ENCODE results near the gene CNFN. TPM values are rescaled to one million over a fixed set of nuclear protein-coding genes. Genes with fewer than 3 reads are reported as not detected.

CNFN gene
- polyA plus RNA-seq, 6 donors from 2014 or later, result 24.1 to 53.3 (median 37.7) TPM

GRCh38 chr19:42422092-42422900 is 32.2 kb upstream of the CNFN start:
- DNase-seq (peak; percentile 74), ATAC-seq (ENCODE audit: low read depth in 2 of 2) (peak; percentile 25 to 33)
- Mint-ChIP-seq H3K4me1 (peaks cover 41 to 61% (median 44%) of the 10 kb centered on the region in 3 donors), H3K9me3 (no peaks in the 10 kb centered on the region), H3K27ac (peak overlapping the region; percentile 92 to 99 (median 96)), H3K27me3 (no peaks in the 10 kb centered on the region), H3K36me3 (peaks cover 0 to 7% of the 10 kb centered on the region in 2 donors), H3K4me3 (peak overlapping the region; percentile 96 to 100 (median 98))

GRCh38 chr19:42421591-42422031 is 31.5 kb upstream of the CNFN start:
- Mint-ChIP-seq H3K4me1 (peaks cover 41 to 57% (median 44%) of the 10 kb centered on the region in 3 donors), H3K36me3 (peaks cover 0 to 7% of the 10 kb centered on the region in 2 donors), H3K27me3 (no peaks in the 10 kb centered on the region), H3K4me3 (peak overlapping the region in 7 of 8 donors; percentile 96 to 100 (median 99)), H3K9me3 (no peaks in the 10 kb centered on the region), H3K27ac (peak overlapping the region in 4 of 6 donors; percentile 92 to 99 (median 96))
- DNase-seq (no peak), ATAC-seq (ENCODE audit: low read depth in 2 of 2) (no peak)

GRCh38 chr19:42421101-42421500 is 31.0 kb upstream of the CNFN start:
- Mint-ChIP-seq H3K36me3 (peaks cover 0 to 7% of the 10 kb centered on the region in 2 donors), H3K4me3 (peak overlapping the region in 6 of 8 donors; percentile 45 to 100 (median 97)), H3K27ac (peak overlapping the region in 3 of 6 donors; percentile 33 to 49 (median 35)), H3K9me3 (no peaks in the 10 kb centered on the region), H3K27me3 (no peaks in the 10 kb centered on the region), H3K4me1 (peaks cover 41 to 57% (median 44%) of the 10 kb centered on the region in 3 donors)
- DNase-seq (no peak), ATAC-seq (ENCODE audit: low read depth in 2 of 2) (no peak)

GRCh38 chr19:42420055-42420544 is 30.0 kb upstream of the CNFN start:
- H3K27me3 Mint-ChIP-seq, result no peaks in the 10 kb centered on the region
- H3K27ac Mint-ChIP-seq, result peak overlapping the region in 3 of 6 donors; percentile 53 to 92 (median 85)
- H3K4me1 Mint-ChIP-seq, result peaks cover 41 to 57% (median 48%) of the 10 kb centered on the region in 3 donors
- peak overlapping the region in 5 of 8 donors; percentile 30 to 100 (median 60) for H3K4me3 Mint-ChIP-seq
- DNase-seq, result peak; percentile 54
- no peaks in the 10 kb centered on the region for H3K9me3 Mint-ChIP-seq
- ATAC-seq (ENCODE audit: low read depth in 2 of 2), result no peak
- peaks cover 0 to 9% of the 10 kb centered on the region in 2 donors for H3K36me3 Mint-ChIP-seq

GRCh38 chr19:42419309-42419708 is 29.2 kb upstream of the CNFN start:
- Mint-ChIP-seq H3K4me1 (peaks cover 37 to 51% (median 45%) of the 10 kb centered on the region in 3 donors), H3K36me3 (peaks cover 0 to 14% of the 10 kb centered on the region in 2 donors), H3K27me3 (no peaks in the 10 kb centered on the region), H3K9me3 (no peaks in the 10 kb centered on the region), H3K4me3 (no peak overlapping the region), H3K27ac (no peak overlapping the region)
- ATAC-seq (ENCODE audit: low read depth in 2 of 2) (no peak), DNase-seq (no peak)

- DNase-seq, result no peak
- peaks cover 17 to 29% (median 28%) of the 10 kb centered on the region in 3 donors for H3K4me1 Mint-ChIP-seq
- H3K27ac Mint-ChIP-seq, result peak overlapping the region in 1 of 6 donors; percentile 51
- no peak for ATAC-seq (ENCODE audit: low read depth in 2 of 2)
- H3K9me3 Mint-ChIP-seq, result no peaks in the 10 kb centered on the region
- H3K27me3 Mint-ChIP-seq, result no peaks in the 10 kb centered on the region
- H3K4me3 Mint-ChIP-seq, result no peak overlapping the region
- peaks cover 0 to 6% of the 10 kb centered on the region in 2 donors for H3K36me3 Mint-ChIP-seq
Measured at GRCh38 chr19:42412661-42413076, 22.6 kb upstream of the CNFN start.

GRCh38 chr19:42412227-42412626 is 22.1 kb upstream of the CNFN start:
- H3K4me3 Mint-ChIP-seq, result no peak overlapping the region
- DNase-seq (no peak), ATAC-seq (ENCODE audit: low read depth in 2 of 2) (no peak)
- no peak overlapping the region for H3K27ac Mint-ChIP-seq
- H3K4me1 Mint-ChIP-seq, result peaks cover 18 to 29% (median 29%) of the 10 kb centered on the region in 3 donors
- H3K27me3 Mint-ChIP-seq, result no peaks in the 10 kb centered on the region
- peaks cover 0 to 6% of the 10 kb centered on the region in 2 donors for H3K36me3 Mint-ChIP-seq
- no peaks in the 10 kb centered on the region for H3K9me3 Mint-ChIP-seq

GRCh38 chr19:42411581-42412178 is 21.6 kb upstream of the CNFN start:
- Mint-ChIP-seq H3K27ac (peak overlapping the region in 1 of 6 donors; percentile 52), H3K9me3 (no peaks in the 10 kb centered on the region), H3K4me1 (peaks cover 18 to 34% (median 29%) of the 10 kb centered on the region in 3 donors), H3K36me3 (peaks cover 0 to 11% of the 10 kb centered on the region in 2 donors), H3K4me3 (no peak overlapping the region), H3K27me3 (no peaks in the 10 kb centered on the region)
- ATAC-seq (ENCODE audit: low read depth in 2 of 2) (no peak), DNase-seq (no peak)

- H3K36me3 Mint-ChIP-seq, result peaks cover 0 to 15% of the 10 kb centered on the region in 2 donors
- DNase-seq (no peak), ATAC-seq (ENCODE audit: low read depth in 2 of 2) (no peak)
- no peaks in the 10 kb centered on the region for H3K27me3 Mint-ChIP-seq
- no peak overlapping the region for H3K27ac Mint-ChIP-seq
- H3K4me1 Mint-ChIP-seq, result peaks cover 18 to 43% (median 30%) of the 10 kb centered on the region in 3 donors
- no peak overlapping the region for H3K4me3 Mint-ChIP-seq
- no peaks in the 10 kb centered on the region for H3K9me3 Mint-ChIP-seq
Measured at GRCh38 chr19:42410371-42410770, 20.3 kb upstream of the CNFN start.

GRCh38 chr19:42409477-42409876 is 19.4 kb upstream of the CNFN start:
- Mint-ChIP-seq H3K27me3 (no peaks in the 10 kb centered on the region), H3K4me3 (no peak overlapping the region), H3K27ac (peak overlapping the region in 2 of 6 donors; percentile 3 to 58), H3K4me1 (peaks cover 18 to 43% (median 28%) of the 10 kb centered on the region in 3 donors), H3K36me3 (peaks cover 0 to 9% of the 10 kb centered on the region in 2 donors), H3K9me3 (no peaks in the 10 kb centered on the region)
- DNase-seq, result no peak
- no peak for ATAC-seq (ENCODE audit: low read depth in 2 of 2)

- H3K4me1 Mint-ChIP-seq, result peaks cover 12 to 38% (median 27%) of the 10 kb centered on the region in 3 donors
- no peak for ATAC-seq (ENCODE audit: low read depth in 2 of 2)
- peaks cover 0 to 9% of the 10 kb centered on the region in 2 donors for H3K36me3 Mint-ChIP-seq
- DNase-seq, result no peak
- H3K4me3 Mint-ChIP-seq, result no peak overlapping the region
- H3K9me3 Mint-ChIP-seq, result no peaks in the 10 kb centered on the region
- no peak overlapping the region for H3K27ac Mint-ChIP-seq
- no peaks in the 10 kb centered on the region for H3K27me3 Mint-ChIP-seq
Measured at GRCh38 chr19:42407816-42408175, 17.7 kb upstream of the CNFN start.

GRCh38 chr19:42407085-42407815 is 17.2 kb upstream of the CNFN start:
- Mint-ChIP-seq H3K4me3 (no peak overlapping the region), H3K9me3 (no peaks in the 10 kb centered on the region), H3K27ac (no peak overlapping the region), H3K36me3 (peaks cover 0 to 9% of the 10 kb centered on the region in 2 donors), H3K27me3 (no peaks in the 10 kb centered on the region), H3K4me1 (peaks cover 18 to 41% (median 29%) of the 10 kb centered on the region in 3 donors)
- no peak for DNase-seq
- ATAC-seq (ENCODE audit: low read depth in 2 of 2), result no peak

- peak overlapping the region in 2 of 6 donors; percentile 42 to 83 for H3K27ac Mint-ChIP-seq
- no peak for ATAC-seq (ENCODE audit: low read depth in 2 of 2)
- no peaks in the 10 kb centered on the region for H3K9me3 Mint-ChIP-seq
- no peak overlapping the region for H3K4me3 Mint-ChIP-seq
- no peaks in the 10 kb centered on the region for H3K27me3 Mint-ChIP-seq
- no peak for DNase-seq
- H3K4me1 Mint-ChIP-seq, result peaks cover 27 to 41% (median 28%) of the 10 kb centered on the region in 3 donors
- peaks cover 0 to 9% of the 10 kb centered on the region in 2 donors for H3K36me3 Mint-ChIP-seq
Measured at GRCh38 chr19:42406111-42406510, 16.0 kb upstream of the CNFN start.

Measured in naive B cell (primary cell).